H9 (cell line): ENCODE measurements around the gene PDE3B. TPM values are rescaled to one million over a fixed set of nuclear protein-coding genes. Genes with fewer than 3 reads are reported as not detected.

Source experiments
- DNase-seq: peaks from one replicate; pipeline ENCODE4 v3.0.0-alpha.2; 2017
- H2AFZ ChIP-seq: one replicate; pipeline ENCODE4 v1.6.1; 2013; ENCODE audit warnings: mild to moderate bottlenecking, low read length, control low read depth, moderate library complexity
- H2AK5ac ChIP-seq: 2 replicates; pipeline ENCODE4 v1.6.1; 2013; ENCODE audit warnings: low read length, control low read depth, mixed read lengths; ENCODE audit not compliant: insufficient read length
- H2BK120ac ChIP-seq: one replicate; pipeline ENCODE4 v1.6.1; 2013; ENCODE audit warnings: low read depth, mild to moderate bottlenecking, low read length, control low read depth, inconsistent platforms; ENCODE audit not compliant: poor library complexity, severe bottlenecking
- H2BK12ac ChIP-seq: 2 replicates; pipeline ENCODE4 v1.6.1; 2013; ENCODE audit warnings: low read length, control low read depth, mixed read lengths, low read depth; ENCODE audit not compliant: insufficient read length
- H2BK15ac ChIP-seq: 2 replicates; pipeline ENCODE4 v1.6.1; 2013; ENCODE audit warnings: low read depth, low read length, control low read depth
- H2BK20ac ChIP-seq: one replicate; pipeline ENCODE4 v1.6.1; 2013; ENCODE audit warnings: low read depth, mild to moderate bottlenecking, low read length, control low read depth, inconsistent platforms; ENCODE audit not compliant: poor library complexity, severe bottlenecking
- H2BK5ac ChIP-seq: 2 replicates; pipeline ENCODE4 v1.6.1; 2013; ENCODE audit warnings: low read length, control low read depth, mixed read lengths; ENCODE audit not compliant: insufficient read length
- H3K14ac ChIP-seq: 2 replicates; pipeline ENCODE4 v1.6.1; 2013; ENCODE audit warnings: low read length, control low read depth; ENCODE audit not compliant: insufficient read depth
- H3K18ac ChIP-seq: 2 replicates; pipeline ENCODE4 v1.6.1; 2013; ENCODE audit warnings: low read depth, mild to moderate bottlenecking, mixed read lengths, low read length, control low read depth; ENCODE audit not compliant: insufficient read length
- H3K23ac ChIP-seq: 2 replicates; pipeline ENCODE4 v1.6.1; 2013; ENCODE audit warnings: low read length, control low read depth, mixed read lengths, low read depth; ENCODE audit not compliant: insufficient read length
- H3K23me2 ChIP-seq: 2 replicates; pipeline ENCODE4 v1.6.1; 2013; ENCODE audit warnings: low read depth, mild to moderate bottlenecking, mixed read lengths, low read length, control low read depth; ENCODE audit not compliant: insufficient read length, poor library complexity, severe bottlenecking
- H3K27ac ChIP-seq: 2 replicates; pipeline ENCODE4 v1.5.1; 2013; ENCODE audit warnings: low read length, control low read depth, mixed read lengths, low read depth; ENCODE audit not compliant: insufficient read length
- H3K27me3 ChIP-seq: 2 replicates; pipeline ENCODE4 v1.6.1; 2013; ENCODE audit warnings: low read length, control low read depth, inconsistent platforms; ENCODE audit not compliant: insufficient read depth
- H3K4ac ChIP-seq: 2 replicates; pipeline ENCODE4 v1.6.1; 2013; ENCODE audit warnings: low read depth, mild to moderate bottlenecking, control low read depth, inconsistent platforms, low read length, moderate library complexity
- H3K4me1 ChIP-seq: 2 replicates; pipeline ENCODE4 v1.6.1; 2013; ENCODE audit warnings: low read length, control low read depth, inconsistent platforms; ENCODE audit not compliant: insufficient read depth
- H3K4me2 ChIP-seq: 2 replicates; pipeline ENCODE4 v1.6.1; 2013; ENCODE audit warnings: low read length, control low read depth, mixed read lengths; ENCODE audit not compliant: insufficient read length, insufficient read depth
- H3K56ac ChIP-seq: 2 replicates; pipeline ENCODE4 v1.6.1; 2013; ENCODE audit warnings: low read depth, mild to moderate bottlenecking, mixed read lengths, low read length, control low read depth; ENCODE audit not compliant: insufficient read length
- H3K79me1 ChIP-seq: 2 replicates; pipeline ENCODE4 v1.6.1; 2013; ENCODE audit warnings: low read depth, mild to moderate bottlenecking, moderate library complexity, low read length, control low read depth, inconsistent platforms; ENCODE audit not compliant: insufficient read depth, poor library complexity, severe bottlenecking
- H3K79me2 ChIP-seq: 2 replicates; pipeline ENCODE4 v1.6.1; 2013; ENCODE audit warnings: low read length, control low read depth, inconsistent platforms; ENCODE audit not compliant: insufficient read depth
- H3K9ac ChIP-seq: 2 replicates; pipeline ENCODE4 v1.6.1; 2013; ENCODE audit warnings: low read length, control low read depth, mixed read lengths; ENCODE audit not compliant: insufficient read length; ENCODE audit errors: extremely low read depth
- H3K9me3 ChIP-seq: one replicate; pipeline ENCODE4 v1.6.1; 2013; ENCODE audit warnings: low read depth, low read length, inconsistent platforms; ENCODE audit not compliant: control insufficient read depth
- H3T11ph ChIP-seq: one replicate; pipeline ENCODE4 v1.6.1; 2013; ENCODE audit warnings: mild to moderate bottlenecking, low read length, control low read depth, inconsistent platforms
- H4K20me1 ChIP-seq: one replicate; pipeline ENCODE4 v1.6.1; 2013; ENCODE audit not compliant: control insufficient read depth, insufficient read length, insufficient read depth
- H4K5ac ChIP-seq: 2 replicates; pipeline ENCODE4 v1.6.1; 2013; ENCODE audit warnings: low read depth, mild to moderate bottlenecking, mixed read lengths, low read length, control low read depth; ENCODE audit not compliant: insufficient read length
- H4K8ac ChIP-seq: replicated peaks from 2 replicates; pipeline ENCODE4 v1.6.1; 2013; ENCODE audit warnings: low read length, control low read depth, mixed read lengths, low read depth; ENCODE audit not compliant: insufficient read length
- H4K91ac ChIP-seq: 2 replicates; pipeline ENCODE4 v1.6.1; 2013; ENCODE audit warnings: low read depth, mild to moderate bottlenecking, moderate library complexity, mixed read lengths, low read length, control low read depth; ENCODE audit not compliant: insufficient read length
- H3K27ac Mint-ChIP-seq, 3 experiments: 2 replicates in 2 of 3; 3 replicates in 1 of 3; pipeline ENCODE4 v1.8.0; 2020 to 2021; ENCODE audit warnings: mixed read lengths in 3 of 3, mild to moderate bottlenecking in 1 of 3, moderate library complexity in 1 of 3
- H3K27me3 Mint-ChIP-seq: 2 replicates; pipeline ENCODE4 v1.8.0; 2021; ENCODE audit warnings: low read depth, mild to moderate bottlenecking, moderate library complexity, mixed read lengths
- H3K36me3 Mint-ChIP-seq, 3 experiments: 2 replicates in 2 of 3; 3 replicates in 1 of 3; pipeline ENCODE4 v1.8.0; 2020 to 2021; ENCODE audit warnings: low read depth in 3 of 3, mixed read lengths in 3 of 3; ENCODE audit not compliant: insufficient read depth in 1 of 3
- H3K4me1 Mint-ChIP-seq, 2 experiments: 2 replicates each; pipeline ENCODE4 v1.8.0; 2020; ENCODE audit warnings: mixed read lengths in 2 of 2
- H3K4me3 Mint-ChIP-seq, 2 experiments: 2 replicates in 1 of 2; 3 replicates in 1 of 2; pipeline ENCODE4 v1.8.0; 2020 to 2021; ENCODE audit warnings: mild to moderate bottlenecking in 2 of 2, mixed read lengths in 2 of 2, moderate library complexity in 1 of 2
- H3K9me3 Mint-ChIP-seq, 2 experiments: 2 replicates in 1 of 2; 3 replicates in 1 of 2; pipeline ENCODE4 v1.8.0; 2020; ENCODE audit warnings: mild to moderate bottlenecking in 2 of 2, mixed read lengths in 2 of 2, moderate library complexity in 1 of 2
- WGBS: extraction: QIAGEN DNeasy Blood & Tissue Kit; methylation state at CpG from one replicate; pipeline ENCODE4 v1.1.7; 2013; ENCODE audit warnings: missing lambda C conversion rate, low lambda C conversion rate, mixed read lengths; ENCODE audit not compliant: insufficient read length; ENCODE audit errors: extremely low coverage; 5-methylcytosine and 5-hydroxymethylcytosine counted together
- total RNA-seq: library from RNA; stranded (reverse); gene quantifications from 2 replicates; pipeline ENCODE4 v1.2.1, GENCODE V29; 2021
- TF ChIP-seq, protein P1 (sequence below): fragments of 200-600 bp; sonication (generic); conservative IDR thresholded peaks from 3 replicates; pipeline ENCODE4 v1.8.0; 2021; ENCODE audit warnings: antibody characterized with exemption, mild to moderate bottlenecking

PDE3B gene
- total RNA-seq, 1 experiment from 2014 or later: 6.6 TPM

DNA sequence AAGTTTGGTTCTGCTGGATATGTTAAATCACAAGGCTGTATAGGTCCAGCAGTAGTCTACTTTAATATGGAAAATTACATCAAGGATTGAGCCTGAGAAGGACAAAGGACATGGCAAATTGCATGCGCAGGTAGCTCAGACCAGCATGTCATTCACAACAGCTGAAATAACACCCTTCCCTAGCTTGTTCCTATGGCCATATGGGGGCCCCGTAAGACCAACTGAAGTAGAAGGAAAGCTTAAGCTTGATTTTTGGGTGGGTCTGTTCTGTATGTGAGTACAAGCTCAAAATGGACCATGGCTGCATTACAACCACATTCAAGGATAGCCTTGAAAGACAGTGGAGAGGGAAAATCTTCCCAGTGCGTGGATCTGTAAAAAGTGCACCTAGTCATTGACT, 20.6 kb upstream of the PDE3B start:
- no peak overlapping the region for H4K91ac ChIP-seq
- no peaks in the 10 kb centered on the region for H3K79me2 ChIP-seq
- no peak overlapping the region for H3K18ac ChIP-seq
- DNase-seq: no peak
- no peak overlapping the region for H3K9ac ChIP-seq
- H3K27me3 Mint-ChIP-seq: no peaks in the 10 kb centered on the region
- H3K4me1 Mint-ChIP-seq: no peaks in the 10 kb centered on the region
- H4K5ac ChIP-seq: no peak overlapping the region
- H3T11ph ChIP-seq: no peak overlapping the region
- no peaks in the 10 kb centered on the region for H3K9me3 Mint-ChIP-seq
- H2BK5ac ChIP-seq: no peak overlapping the region
- no peaks in the 10 kb centered on the region for H3K27me3 ChIP-seq
- H3K27ac ChIP-seq: no peak overlapping the region
- H3K79me1 ChIP-seq: no peaks in the 10 kb centered on the region
- H2BK120ac ChIP-seq: no peak overlapping the region
- H3K56ac ChIP-seq: no peak overlapping the region
- no peak overlapping the region for H2BK20ac ChIP-seq
- no peak overlapping the region for H3K23ac ChIP-seq
- no peak overlapping the region for H3K27ac Mint-ChIP-seq
- TF ChIP-seq, protein P1, sequence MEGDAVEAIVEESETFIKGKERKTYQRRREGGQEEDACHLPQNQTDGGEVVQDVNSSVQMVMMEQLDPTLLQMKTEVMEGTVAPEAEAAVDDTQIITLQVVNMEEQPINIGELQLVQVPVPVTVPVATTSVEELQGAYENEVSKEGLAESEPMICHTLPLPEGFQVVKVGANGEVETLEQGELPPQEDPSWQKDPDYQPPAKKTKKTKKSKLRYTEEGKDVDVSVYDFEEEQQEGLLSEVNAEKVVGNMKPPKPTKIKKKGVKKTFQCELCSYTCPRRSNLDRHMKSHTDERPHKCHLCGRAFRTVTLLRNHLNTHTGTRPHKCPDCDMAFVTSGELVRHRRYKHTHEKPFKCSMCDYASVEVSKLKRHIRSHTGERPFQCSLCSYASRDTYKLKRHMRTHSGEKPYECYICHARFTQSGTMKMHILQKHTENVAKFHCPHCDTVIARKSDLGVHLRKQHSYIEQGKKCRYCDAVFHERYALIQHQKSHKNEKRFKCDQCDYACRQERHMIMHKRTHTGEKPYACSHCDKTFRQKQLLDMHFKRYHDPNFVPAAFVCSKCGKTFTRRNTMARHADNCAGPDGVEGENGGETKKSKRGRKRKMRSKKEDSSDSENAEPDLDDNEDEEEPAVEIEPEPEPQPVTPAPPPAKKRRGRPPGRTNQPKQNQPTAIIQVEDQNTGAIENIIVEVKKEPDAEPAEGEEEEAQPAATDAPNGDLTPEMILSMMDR: peak; percentile 57
- no peaks in the 10 kb centered on the region for H3K4me1 ChIP-seq
- no peaks in the 10 kb centered on the region for H3K23me2 ChIP-seq
- H3K4me2 ChIP-seq: no peak overlapping the region
- no peak overlapping the region for H3K4ac ChIP-seq
- H2AK5ac ChIP-seq: no peak overlapping the region
- no peaks in the 10 kb centered on the region for H3K36me3 Mint-ChIP-seq
- no peaks in the 10 kb centered on the region for H4K20me1 ChIP-seq
- no peak overlapping the region for H4K8ac ChIP-seq
- H3K14ac ChIP-seq: no peak overlapping the region
- H2BK15ac ChIP-seq: no peak overlapping the region
- no peak overlapping the region for H2AFZ ChIP-seq
- WGBS: no CpG with 5 or more reads among the region's 3 CpGs
- no peaks in the 10 kb centered on the region for H3K9me3 ChIP-seq
- H3K4me3 Mint-ChIP-seq: no peak overlapping the region
- no peak overlapping the region for H2BK12ac ChIP-seq
